Ishikawa (cell line): ENCODE data around the gene NPAS4.

Experiments
- RAD21 ChIP-seq: IDR thresholded peaks from 2 replicates; pipeline ENCODE4 v1.6.1; 2012; ENCODE audit warnings: low read depth
- TAF1 ChIP-seq: IDR thresholded peaks from 2 replicates; pipeline ENCODE4 v1.6.1; 2012; ENCODE audit warnings: low read depth, mild to moderate bottlenecking
- YY1 ChIP-seq: IDR thresholded peaks from 2 replicates; pipeline ENCODE4 v1.6.1; 2012; ENCODE audit warnings: low read depth

DNA sequence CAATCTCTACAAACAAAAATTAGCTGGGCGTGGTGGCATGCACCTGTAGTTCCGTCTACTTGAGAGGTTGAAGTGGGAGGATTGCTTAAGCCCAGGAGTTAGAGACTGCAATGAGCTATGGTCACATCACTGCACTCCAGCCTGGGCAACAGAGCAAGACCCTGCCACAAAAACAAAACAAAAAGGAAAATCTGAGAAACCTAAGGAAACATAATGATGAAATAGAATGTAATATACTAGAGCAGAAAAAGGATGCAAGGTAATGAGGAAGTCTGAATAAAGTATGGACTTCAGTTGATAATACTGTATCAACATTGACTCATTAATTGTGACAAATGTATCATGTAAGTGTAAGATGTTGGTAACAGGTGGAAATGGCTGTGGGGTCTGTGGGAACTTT lies 8.1 kb downstream of the NPAS4 start:
- TF ChIP-seq TAF1: no peak
- TF ChIP-seq RAD21: no peak
- no peak for TF ChIP-seq YY1
